Progenitor cell of endocrine pancreas (in vitro differentiated cells): ENCODE data around the gene LSMEM2. TPM values are rescaled to one million over a fixed set of nuclear protein-coding genes. Genes with fewer than 3 reads are reported as not detected.

Experiments
- DNase-seq: peaks from one replicate; pipeline ENCODE4 v3.0.0; 2021; ENCODE audit warnings: low spot score; ENCODE audit not compliant: unreplicated experiment
- H3K27ac Mint-ChIP-seq: 2 replicates; pipeline ENCODE4 v1.8.0; 2021; ENCODE audit warnings: mild to moderate bottlenecking, moderate library complexity, mixed read lengths
- H3K27me3 Mint-ChIP-seq: 2 replicates; pipeline ENCODE4 v1.8.0; 2021; ENCODE audit warnings: mixed read lengths
- H3K36me3 Mint-ChIP-seq: 2 replicates; pipeline ENCODE4 v1.8.0; 2022; ENCODE audit warnings: mixed read lengths; ENCODE audit not compliant: insufficient read depth
- H3K4me1 Mint-ChIP-seq: 2 replicates; pipeline ENCODE4 v1.8.0; 2021; ENCODE audit warnings: low read depth, mixed read lengths
- H3K4me3 Mint-ChIP-seq: 2 replicates; pipeline ENCODE4 v1.8.0; 2021; ENCODE audit warnings: low read depth, mild to moderate bottlenecking, moderate library complexity, mixed read lengths
- H3K9me3 Mint-ChIP-seq: 2 replicates; pipeline ENCODE4 v1.8.0; 2021; ENCODE audit warnings: low read depth, mixed read lengths
- total RNA-seq: library from RNA; stranded (reverse); gene quantifications from 2 replicates; pipeline ENCODE4 v1.2.1, GENCODE V29; 2021
- TF ChIP-seq, protein P1 (sequence below): fragments of 200-600 bp; sonication (generic); IDR thresholded peaks from one replicate; pipeline ENCODE4 v1.5.0; 2021; ENCODE audit warnings: antibody characterized with exemption, mild to moderate bottlenecking; ENCODE audit not compliant: unreplicated experiment

The LSMEM2 gene
- total RNA-seq, 1 donor from 2014 or later, result not detected

DNA sequence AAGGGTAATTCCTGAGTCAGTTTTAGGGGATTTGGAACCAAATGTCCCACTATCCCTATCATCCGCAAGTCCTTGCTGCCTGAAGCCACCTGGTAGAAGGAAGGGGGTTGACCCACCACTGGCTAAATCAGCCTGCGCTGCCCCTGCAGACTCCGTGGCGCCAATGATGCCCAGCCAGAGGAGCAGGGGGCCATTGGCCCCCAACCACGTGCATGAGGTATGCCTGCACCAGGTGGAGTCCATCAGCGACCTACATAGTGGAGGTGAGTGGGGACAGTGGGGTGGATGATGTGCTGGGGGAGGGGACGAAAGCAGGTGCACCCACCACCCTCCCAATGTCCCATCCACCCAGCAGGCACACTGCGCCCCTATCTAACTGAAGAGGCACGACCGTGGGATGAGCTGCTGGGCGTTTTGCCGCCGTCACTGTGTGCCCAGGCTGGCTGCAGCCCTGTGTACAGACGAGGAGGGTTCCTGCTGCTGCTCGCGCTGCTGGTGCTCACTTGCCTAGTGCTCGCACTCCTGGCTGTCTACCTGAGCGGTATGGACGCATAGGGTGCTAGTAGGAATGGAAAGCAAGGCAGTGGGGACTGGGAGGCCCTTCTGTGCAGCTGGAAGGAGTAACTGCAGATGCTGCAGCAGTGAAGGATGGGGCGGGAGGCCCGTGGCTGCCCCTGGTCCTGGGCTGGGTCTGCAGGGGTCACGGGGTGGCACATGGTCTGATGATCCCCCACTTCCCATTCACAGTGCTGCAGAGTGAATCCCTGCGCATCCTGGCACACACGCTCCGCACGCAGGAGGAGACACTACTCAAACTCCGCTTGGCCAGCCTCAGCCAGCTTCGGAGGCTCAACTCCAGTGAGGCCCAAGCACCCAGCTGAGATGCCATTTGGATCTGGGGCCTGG is 7.7 kb downstream of the LSMEM2 start:
- H3K4me3 Mint-ChIP-seq, result no peak overlapping the region
- H3K36me3 Mint-ChIP-seq, result no peaks in the 10 kb centered on the region
- no peak for DNase-seq
- TF ChIP-seq, protein P1, sequence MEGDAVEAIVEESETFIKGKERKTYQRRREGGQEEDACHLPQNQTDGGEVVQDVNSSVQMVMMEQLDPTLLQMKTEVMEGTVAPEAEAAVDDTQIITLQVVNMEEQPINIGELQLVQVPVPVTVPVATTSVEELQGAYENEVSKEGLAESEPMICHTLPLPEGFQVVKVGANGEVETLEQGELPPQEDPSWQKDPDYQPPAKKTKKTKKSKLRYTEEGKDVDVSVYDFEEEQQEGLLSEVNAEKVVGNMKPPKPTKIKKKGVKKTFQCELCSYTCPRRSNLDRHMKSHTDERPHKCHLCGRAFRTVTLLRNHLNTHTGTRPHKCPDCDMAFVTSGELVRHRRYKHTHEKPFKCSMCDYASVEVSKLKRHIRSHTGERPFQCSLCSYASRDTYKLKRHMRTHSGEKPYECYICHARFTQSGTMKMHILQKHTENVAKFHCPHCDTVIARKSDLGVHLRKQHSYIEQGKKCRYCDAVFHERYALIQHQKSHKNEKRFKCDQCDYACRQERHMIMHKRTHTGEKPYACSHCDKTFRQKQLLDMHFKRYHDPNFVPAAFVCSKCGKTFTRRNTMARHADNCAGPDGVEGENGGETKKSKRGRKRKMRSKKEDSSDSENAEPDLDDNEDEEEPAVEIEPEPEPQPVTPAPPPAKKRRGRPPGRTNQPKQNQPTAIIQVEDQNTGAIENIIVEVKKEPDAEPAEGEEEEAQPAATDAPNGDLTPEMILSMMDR, result no peak
- no peak overlapping the region for H3K27ac Mint-ChIP-seq
- H3K4me1 Mint-ChIP-seq, result peaks cover 6% of the 10 kb centered on the region
- H3K27me3 Mint-ChIP-seq, result peaks cover 2% of the 10 kb centered on the region
- H3K9me3 Mint-ChIP-seq, result no peaks in the 10 kb centered on the region

DNA sequence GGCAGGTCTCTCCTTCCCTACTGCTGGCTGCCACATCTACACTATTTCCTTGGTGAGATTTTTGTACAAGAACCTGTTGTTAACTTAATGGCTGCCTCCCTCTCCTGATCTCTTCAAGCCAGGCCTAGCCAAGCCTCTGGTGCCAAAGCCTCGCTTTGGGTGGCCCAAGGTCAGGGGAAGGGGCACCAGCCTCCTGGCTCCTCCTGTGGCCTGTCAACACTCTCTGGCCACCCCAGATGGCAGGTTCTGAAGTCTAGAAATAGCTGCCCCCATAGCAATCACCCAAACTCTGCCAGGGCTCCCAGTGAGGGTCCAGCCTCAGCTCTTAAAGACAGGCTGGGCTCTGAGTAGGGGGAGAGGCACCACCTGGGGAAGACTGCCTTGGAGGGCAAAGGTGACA is 8.4 kb downstream of the LSMEM2 start:
- Mint-ChIP-seq H3K9me3 (no peaks in the 10 kb centered on the region), H3K27ac (no peak overlapping the region), H3K36me3 (no peaks in the 10 kb centered on the region), H3K27me3 (peaks cover 1% of the 10 kb centered on the region), H3K4me3 (no peak overlapping the region), H3K4me1 (peaks cover 6% of the 10 kb centered on the region)
- no peak for DNase-seq
- TF ChIP-seq, protein P1, result no peak

DNA sequence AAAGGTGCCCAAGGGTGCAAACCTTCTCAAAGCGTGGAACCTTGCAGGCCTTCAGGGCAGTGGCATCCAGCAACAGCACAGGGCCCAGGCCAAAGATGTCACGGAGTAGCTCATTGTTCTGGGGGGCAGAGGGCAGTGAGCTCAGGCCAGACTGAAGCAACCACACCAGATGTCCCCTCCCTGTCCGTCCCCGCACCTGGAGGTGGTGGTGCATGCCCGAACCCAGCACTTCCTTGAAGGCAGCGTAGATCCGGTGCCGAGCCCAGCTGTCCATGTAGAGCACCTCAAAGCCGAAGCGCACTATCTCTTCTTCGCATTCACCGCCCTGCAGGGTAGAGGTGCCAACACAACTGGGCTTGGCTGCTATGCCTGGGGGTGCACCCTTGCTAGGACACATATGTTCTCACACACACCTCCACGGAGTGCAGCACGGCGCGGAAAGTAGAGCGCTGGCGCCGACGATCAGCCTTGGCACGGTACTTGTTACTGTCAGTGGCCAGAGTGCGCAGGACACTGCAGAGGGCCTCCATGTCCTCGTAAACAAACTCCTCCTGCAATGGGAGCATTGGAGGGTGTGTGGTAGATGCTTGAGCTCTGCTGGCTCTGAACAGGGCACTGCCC is 9.6 kb downstream of the LSMEM2 start:
- no peak overlapping the region for H3K4me3 Mint-ChIP-seq
- H3K36me3 Mint-ChIP-seq, result no peaks in the 10 kb centered on the region
- no peaks in the 10 kb centered on the region for H3K27me3 Mint-ChIP-seq
- TF ChIP-seq, protein P1, result no peak
- peaks cover 13% of the 10 kb centered on the region for H3K4me1 Mint-ChIP-seq
- no peak overlapping the region for H3K27ac Mint-ChIP-seq
- DNase-seq, result no peak
- no peaks in the 10 kb centered on the region for H3K9me3 Mint-ChIP-seq

DNA sequence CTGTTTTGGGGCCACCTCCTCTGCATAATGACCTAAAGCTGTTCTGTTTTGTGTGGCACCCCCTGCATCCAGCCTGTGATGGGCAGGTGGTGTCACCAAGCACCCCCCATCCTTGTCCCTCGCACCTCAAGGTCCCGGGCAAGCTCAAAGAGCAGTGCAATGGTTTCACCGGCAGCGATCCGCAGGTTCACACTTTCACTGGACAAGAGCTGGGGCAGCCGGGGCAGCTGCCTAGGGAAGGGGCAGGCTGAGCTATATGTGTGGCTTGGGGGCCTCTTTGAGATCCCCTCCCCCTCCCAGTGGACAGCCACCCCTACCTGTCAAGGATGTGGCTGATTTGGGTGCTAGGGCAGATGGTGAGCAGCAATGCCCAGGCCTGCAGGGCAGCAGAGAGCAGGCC is 10.2 kb downstream of the LSMEM2 start:
- Mint-ChIP-seq H3K27ac (no peak overlapping the region), H3K4me1 (peaks cover 13% of the 10 kb centered on the region), H3K4me3 (no peak overlapping the region), H3K27me3 (no peaks in the 10 kb centered on the region), H3K9me3 (no peaks in the 10 kb centered on the region), H3K36me3 (no peaks in the 10 kb centered on the region)
- no peak for DNase-seq
- TF ChIP-seq, protein P1, result no peak

DNA sequence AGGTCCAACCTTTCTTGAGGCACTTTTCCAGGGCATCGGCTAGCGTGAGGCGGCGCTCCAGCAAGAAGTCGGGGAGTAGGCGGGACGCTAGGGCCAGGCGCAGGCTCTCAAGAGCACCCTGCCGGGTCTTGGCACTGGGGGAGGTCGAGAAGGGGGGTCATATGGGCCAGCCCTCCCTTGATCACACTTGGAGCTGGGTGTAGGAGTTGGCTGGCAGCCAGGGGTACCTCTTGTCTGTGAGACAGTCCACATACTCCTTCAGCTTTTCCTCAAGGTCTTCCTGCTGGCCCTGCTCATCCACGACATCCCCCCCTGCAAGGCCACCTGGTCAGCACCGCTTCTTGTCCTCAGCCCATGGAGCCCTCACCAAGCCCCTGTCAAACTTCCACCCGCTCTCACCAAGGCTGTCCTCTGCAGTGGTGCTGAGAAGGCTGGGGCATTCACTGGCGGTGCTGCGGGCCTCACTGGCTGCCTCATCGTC is 11.3 kb downstream of the LSMEM2 start:
- H3K4me1 Mint-ChIP-seq, result peaks cover 13% of the 10 kb centered on the region
- H3K27ac Mint-ChIP-seq, result no peak overlapping the region
- H3K9me3 Mint-ChIP-seq, result no peaks in the 10 kb centered on the region
- TF ChIP-seq, protein P1, result no peak
- H3K4me3 Mint-ChIP-seq, result peak overlapping the region; percentile 79
- H3K36me3 Mint-ChIP-seq, result no peaks in the 10 kb centered on the region
- no peak for DNase-seq
- no peaks in the 10 kb centered on the region for H3K27me3 Mint-ChIP-seq
